Naive thymus-derived CD4-positive, alpha-beta T cell (primary cell): Measurements from ENCODE around the gene CDH13. TPM values are rescaled to one million over a fixed set of nuclear protein-coding genes. Genes with fewer than 3 reads are reported as not detected.
A peak's percentile ranks its signal among the peaks of the same experiment; 100 is the strongest.

Experiments
- ATAC-seq: fragments of 150-1000 bp; cut with Tn5 transposase; 2 replicates; pipeline ENCODE4 v1.10.0; 2021; ENCODE audit warnings: mild to moderate bottlenecking, moderate library complexity
- CTCF ChIA-PET: fragments of 350-600 bp; sonication (Branson Sonifier 250); formaldehyde crosslinking; loops from one replicate; lab custom pipeline; 2021; ENCODE audit warnings: antibody characterized with exemption; lab: Charles Lee
- POLR2A ChIA-PET: fragments of 350-600 bp; sonication (Branson Sonifier 250); formaldehyde crosslinking; loops from one replicate; lab custom pipeline; 2021; ENCODE audit warnings: antibody characterized with exemption, inconsistent platforms; lab: Charles Lee
- DNase-seq, 9 donors: peaks; one replicate each; pipeline versions ENCODE4 v3.0.0 to v3.0.0-alpha.2; 2020 to 2022; ENCODE audit warnings: mixed read lengths in 1 of 9
- H3K27ac ChIP-seq: one replicate; pipeline ENCODE4 v1.7.0; 2013; ENCODE audit warnings: mild to moderate bottlenecking, low read depth, low read length, moderate library complexity
- H3K27me3 ChIP-seq, 2 donors: one replicate each; pipeline ENCODE4 v1.7.0; 2013; ENCODE audit warnings: low read length in 2 of 2, mild to moderate bottlenecking in 2 of 2, moderate library complexity in 2 of 2; ENCODE audit not compliant: control insufficient read depth in 2 of 2, insufficient read depth in 2 of 2
- H3K36me3 ChIP-seq, 3 experiments: 1 replicate in 2 of 3; 2 replicates in 1 of 3; pipeline ENCODE4 v1.7.0; 2013; ENCODE audit warnings: low read length in 3 of 3, mild to moderate bottlenecking in 3 of 3, moderate library complexity in 1 of 3; ENCODE audit not compliant: insufficient read depth in 3 of 3, control insufficient read depth in 2 of 3
- H3K4me1 ChIP-seq, 2 donors: one replicate each; pipeline ENCODE4 v1.7.0; 2013; ENCODE audit warnings: low read length in 2 of 2, mild to moderate bottlenecking in 2 of 2, moderate library complexity in 1 of 2; ENCODE audit not compliant: control insufficient read depth in 2 of 2, insufficient read depth in 2 of 2
- H3K4me3 ChIP-seq: 2 replicates; pipeline ENCODE4 v1.7.0; 2013; ENCODE audit warnings: mild to moderate bottlenecking, low read length
- H3K9me3 ChIP-seq, 3 experiments: 1 replicate in 2 of 3; 2 replicates in 1 of 3; pipeline ENCODE4 v1.7.0; 2013; ENCODE audit warnings: low read length in 3 of 3; ENCODE audit not compliant: control insufficient read depth in 2 of 3
- H3K27ac Mint-ChIP-seq, 9 donors: one replicate each; pipeline ENCODE4 v1.8.0; 2020 to 2022; ENCODE audit warnings: mixed read lengths in 9 of 9, mild to moderate bottlenecking in 8 of 9, moderate library complexity in 5 of 9, inconsistent platforms in 2 of 9
- H3K27me3 Mint-ChIP-seq, 5 donors: one replicate each; pipeline ENCODE4 v1.8.0; 2021 to 2022; ENCODE audit warnings: mixed read lengths in 5 of 5, mild to moderate bottlenecking in 1 of 5
- H3K36me3 Mint-ChIP-seq, 5 donors: one replicate each; pipeline ENCODE4 v1.8.0; 2020 to 2022; ENCODE audit warnings: mixed read lengths in 5 of 5, mild to moderate bottlenecking in 3 of 5, inconsistent platforms in 1 of 5
- H3K4me1 Mint-ChIP-seq, 7 donors: one replicate each; pipeline ENCODE4 v1.8.0; 2020 to 2022; ENCODE audit warnings: mixed read lengths in 7 of 7, mild to moderate bottlenecking in 3 of 7, inconsistent platforms in 1 of 7
- H3K4me3 Mint-ChIP-seq, 10 donors: one replicate each; pipeline ENCODE4 v1.8.0; 2020 to 2022; ENCODE audit warnings: mild to moderate bottlenecking in 10 of 10, mixed read lengths in 10 of 10, moderate library complexity in 6 of 10, inconsistent platforms in 2 of 10
- H3K9me3 Mint-ChIP-seq, 11 donors: one replicate each; pipeline ENCODE4 v1.8.0; 2020 to 2022; ENCODE audit warnings: mixed read lengths in 11 of 11, mild to moderate bottlenecking in 4 of 11, inconsistent platforms in 1 of 11, moderate library complexity in 1 of 11
- intact Hi-C, 2 donors: fragments of 100-400 bp; cut with micrococcal nuclease; formaldehyde crosslinking; loops; one replicate each; pipeline ENCODE4 v1.15.1; 2023
- polyA plus RNA-seq, 2 donors: library from polyadenylated mRNA; unstranded; fragments of 300-500 nt; fragmentation: Illumina TruSeq; gene quantifications; one replicate each; pipeline ENCODE4 v1.2.3, GENCODE V29; 2021
- total RNA-seq, 6 experiments: library from RNA in 5 of 6; stranded (reverse) in 5 of 6; gene quantifications; 1 replicate in 5 of 6; 2 replicates in 1 of 6; pipeline ENCODE4 v1.2.3 and lab custom pipeline; 2021 to 2026

CDH13 gene
- total and polyA plus RNA-seq, 7 experiments from 2014 or later, result not detected

DNA sequence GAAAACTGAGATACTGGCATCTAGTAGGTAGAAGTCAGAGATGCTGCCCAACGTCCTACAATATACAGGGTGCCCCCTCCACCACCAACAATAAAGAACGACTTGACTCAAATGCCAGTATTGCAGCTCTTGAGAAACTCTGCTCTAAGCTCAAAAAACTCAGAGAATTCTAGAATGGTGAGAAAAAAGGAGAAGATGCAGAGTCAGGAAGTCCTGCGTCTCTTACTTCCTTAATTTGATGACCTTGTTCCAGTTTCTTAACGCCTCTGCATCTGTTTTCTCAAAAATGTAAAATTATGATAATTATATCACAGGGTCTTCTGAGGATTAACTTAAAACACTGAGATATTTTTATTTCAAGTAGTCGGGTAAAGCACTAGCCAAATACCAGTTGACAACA, 1179.3 kb downstream of the CDH13 start:
- no peak for DNase-seq
- H3K27ac ChIP-seq, result no peak overlapping the region
- Mint-ChIP-seq H3K27ac (peak overlapping the region in 4 of 9 donors; percentile 6 to 87 (median 29)), H3K9me3 (peaks cover 0 to 3% (median 0%) of the 10 kb centered on the region in 11 donors), H3K27me3 (peaks cover 5 to 9% (median 6%) of the 10 kb centered on the region in 5 donors), H3K36me3 (peaks cover 0 to 14% (median 8%) of the 10 kb centered on the region in 5 donors), H3K4me1 (peaks cover 19 to 47% (median 39%) of the 10 kb centered on the region in 7 donors), H3K4me3 (peak overlapping the region in 3 of 10 donors; percentile 2 to 60 (median 9))
- intact Hi-C loops, result loop anchor here (2.0 to 5.0 kb wide), 2 partner anchors 381 to 701 kb away; partner anchors contain the start of gene TAF1C (in 1 of the 2)
- no peak overlapping the region for H3K4me3 ChIP-seq
- peaks cover 0 to 5% (median 0%) of the 10 kb centered on the region in 3 experiments for H3K36me3 ChIP-seq
- no peaks in the 10 kb centered on the region for H3K9me3 ChIP-seq
- no peak for ATAC-seq
- H3K27me3 ChIP-seq, result no peaks in the 10 kb centered on the region
- CTCF ChIA-PET, result interaction anchor here (1.4 kb wide), 1 partner anchor 20 kb away, joined by 4 read pairs; no protein-coding TSS in a partner anchor
- POLR2A ChIA-PET, result no interaction called here
- H3K4me1 ChIP-seq, result peaks cover 9 to 21% of the 10 kb centered on the region in 2 donors

DNA sequence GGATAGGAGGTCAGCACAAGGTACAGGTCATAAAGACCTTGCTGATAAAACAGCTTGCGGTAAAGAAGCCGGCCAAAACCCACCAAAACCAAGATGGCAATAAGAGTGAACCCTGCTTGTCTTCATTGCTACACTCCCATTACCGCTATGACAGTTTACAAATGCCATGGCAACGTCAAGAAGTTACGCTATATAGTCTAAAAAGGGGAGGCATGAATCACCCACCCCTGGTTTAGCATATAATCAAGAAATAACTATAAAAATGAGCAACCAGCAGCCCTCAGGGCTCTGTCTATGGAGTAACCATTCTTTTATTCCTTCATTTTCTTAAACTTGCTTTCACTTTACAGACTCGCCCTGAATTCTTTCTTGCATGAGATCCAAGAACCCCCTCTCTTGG, 1180.0 kb downstream of the CDH13 start:
- Mint-ChIP-seq H3K9me3 (peaks cover 0 to 3% (median 0%) of the 10 kb centered on the region in 11 donors), H3K27me3 (peaks cover 0 to 6% (median 3%) of the 10 kb centered on the region in 5 donors), H3K36me3 (peaks cover 0 to 17% (median 13%) of the 10 kb centered on the region in 5 donors), H3K4me1 (peaks cover 19 to 54% (median 46%) of the 10 kb centered on the region in 7 donors), H3K4me3 (peak overlapping the region in 7 of 10 donors; percentile 25 to 98 (median 93)), H3K27ac (peak overlapping the region; percentile 29 to 95 (median 87))
- ChIA-PET POLR2A (interaction anchor here (1.1 kb wide), 1 partner anchor 388 kb away, joined by 3 read pairs; no protein-coding TSS in a partner anchor), CTCF (no interaction called here)
- Histone ChIP-seq H3K9me3 (no peaks in the 10 kb centered on the region), H3K27me3 (no peaks in the 10 kb centered on the region), H3K4me3 (no peak overlapping the region), H3K27ac (no peak overlapping the region), H3K4me1 (peaks cover 9 to 21% of the 10 kb centered on the region in 2 donors), H3K36me3 (peaks cover 0 to 12% (median 3%) of the 10 kb centered on the region in 3 experiments)
- ATAC-seq (no peak), DNase-seq (no peak)
- intact Hi-C loops, result loop anchor here (1.0 to 5.0 kb wide), 7 partner anchors 93 to 1636 kb away; partner anchors contain the start of genes DNAAF1 (in 2 of the 2), HSDL1 (in 2 of the 2), MBTPS1 (in 2 of the 2) and TAF1C (in 2 of the 2)

DNA sequence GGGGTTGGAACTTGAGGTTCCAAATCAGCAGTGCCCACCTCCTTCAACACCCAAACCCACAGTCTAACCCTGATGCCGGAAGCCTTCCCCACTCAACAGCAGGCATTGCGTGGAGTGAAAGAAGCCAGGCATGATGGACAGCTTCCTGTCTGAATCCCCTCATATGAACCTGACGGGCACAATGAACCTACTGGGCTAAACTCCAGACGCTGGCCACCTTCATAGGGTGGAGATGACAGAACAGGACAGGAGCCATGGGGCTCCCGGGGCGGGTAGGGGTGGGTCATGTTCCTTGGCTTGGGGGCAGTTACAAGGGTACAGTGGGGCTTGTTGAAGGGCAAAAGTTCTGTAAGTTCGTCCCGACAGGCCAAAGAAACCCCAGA, 1180.5 kb downstream of the CDH13 start:
- ChIA-PET CTCF (interaction anchor here (1.6 kb wide), 1 partner anchor 17 kb away, joined by 3 read pairs; no protein-coding TSS in a partner anchor), POLR2A (interaction anchor here (1.1 to 1.5 kb wide), 2 partner anchors 92 to 387 kb away, joined by 3 to 7 read pairs; partner anchors contain the start of gene MLYCD)
- peaks cover 9 to 21% of the 10 kb centered on the region in 2 donors for H3K4me1 ChIP-seq
- H3K36me3 ChIP-seq, result peaks cover 0 to 18% (median 3%) of the 10 kb centered on the region in 3 experiments
- H3K9me3 ChIP-seq, result no peaks in the 10 kb centered on the region
- H3K27me3 ChIP-seq, result no peaks in the 10 kb centered on the region
- peaks cover 0 to 6% (median 3%) of the 10 kb centered on the region in 5 donors for H3K27me3 Mint-ChIP-seq
- DNase-seq (no peak), ATAC-seq (no peak)
- peak overlapping the region; percentile 91 to 99 (median 98) for H3K4me3 Mint-ChIP-seq
- intact Hi-C loops, result loop anchor here (1.0 to 5.0 kb wide), 7 partner anchors 92 to 1637 kb away; partner anchors contain the start of genes DNAAF1 (in 2 of the 2), HSDL1 (in 2 of the 2), MBTPS1 (in 2 of the 2) and TAF1C (in 2 of the 2)
- peaks cover 19 to 55% (median 48%) of the 10 kb centered on the region in 7 donors for H3K4me1 Mint-ChIP-seq
- H3K27ac Mint-ChIP-seq, result peak overlapping the region; percentile 87 to 98 (median 94)
- H3K36me3 Mint-ChIP-seq, result peaks cover 0 to 17% (median 13%) of the 10 kb centered on the region in 5 donors
- peaks cover 0 to 3% (median 0%) of the 10 kb centered on the region in 11 donors for H3K9me3 Mint-ChIP-seq
- H3K27ac ChIP-seq, result peak overlapping the region; percentile 87
- H3K4me3 ChIP-seq, result peak overlapping the region; percentile 90

DNA sequence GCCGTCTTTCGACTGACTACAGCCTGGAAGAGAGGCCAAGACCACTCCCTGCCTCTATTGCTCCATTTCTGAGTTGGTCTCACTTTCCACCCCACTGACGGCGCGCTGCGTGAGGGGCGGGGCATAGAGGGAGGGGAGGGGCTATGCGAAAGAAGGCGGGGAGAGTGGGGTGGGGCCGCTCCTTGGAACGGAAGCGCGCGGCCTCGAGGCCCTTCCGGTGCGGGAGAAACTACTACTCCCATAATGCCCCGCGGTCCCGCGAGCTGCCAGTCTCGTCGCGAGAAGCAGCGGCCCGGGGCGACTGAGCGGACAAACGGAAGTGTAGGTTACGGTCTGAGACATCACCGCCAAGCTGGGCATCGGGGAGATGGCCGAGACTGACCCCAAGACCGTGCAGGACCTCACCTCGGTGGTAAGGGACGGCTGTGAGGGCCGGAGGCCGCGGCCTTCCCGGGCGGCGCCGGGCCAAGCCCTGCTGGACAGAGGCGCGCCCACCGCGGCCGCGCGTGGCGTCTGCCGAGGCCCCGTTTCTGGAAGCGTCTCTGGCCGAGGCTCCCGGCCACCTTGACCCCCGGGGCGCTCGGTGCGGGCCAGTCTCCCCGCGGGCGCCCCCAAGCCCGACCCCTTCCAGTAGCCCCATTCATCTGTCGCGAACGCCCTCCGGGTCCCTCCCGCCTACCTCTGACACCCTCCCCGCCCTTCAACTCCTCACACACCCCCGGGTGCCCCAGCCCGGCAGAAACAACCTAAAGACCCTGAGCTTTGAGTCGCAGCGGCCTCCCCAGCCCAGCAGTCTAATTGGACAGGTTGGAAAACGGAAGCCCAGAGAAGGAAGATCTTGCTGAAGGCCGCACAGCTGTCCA, 1181.2 kb downstream of the CDH13 start, which contains the start of gene HSBP1:
Gene HSBP1, plus strand, starts transcription at position 269 of the 863 bp plus-strand sequence. Its CDS starts 99 bp downstream, at position 368.
- peak; percentile 85 to 93 (median 91) for DNase-seq
- POLR2A ChIA-PET, result interaction anchor here (0.6 to 1.5 kb wide), 3 partner anchors 91 to 387 kb away, joined by 3 to 7 read pairs (median 3); partner anchors contain the start of gene MLYCD
- peaks cover 0 to 3% (median 0%) of the 10 kb centered on the region in 11 donors for H3K9me3 Mint-ChIP-seq
- Histone ChIP-seq H3K27me3 (no peaks in the 10 kb centered on the region), H3K4me1 (peaks cover 9 to 21% of the 10 kb centered on the region in 2 donors), H3K27ac (peak within 1 kb of the TSS; percentile 87), H3K9me3 (no peaks in the 10 kb centered on the region), H3K4me3 (peak within 1 kb of the TSS; percentile 90), H3K36me3 (peaks cover 0 to 23% (median 3%) of the 10 kb centered on the region in 3 experiments)
- H3K4me3 Mint-ChIP-seq, result peak within 1 kb of the TSS; percentile 91 to 99 (median 98)
- ATAC-seq, result peak; percentile 100
- intact Hi-C loops, result loop anchor here (1.0 to 5.0 kb wide), 8 partner anchors 19 to 1638 kb away; partner anchors contain the start of genes DNAAF1 (in 2 of the 2), HSDL1 (in 2 of the 2), MBTPS1 (in 2 of the 2) and MLYCD (in 2 of the 2)
- peaks cover 0 to 5% (median 0%) of the 10 kb centered on the region in 5 donors for H3K27me3 Mint-ChIP-seq
- peaks cover 19 to 55% (median 48%) of the 10 kb centered on the region in 7 donors for H3K4me1 Mint-ChIP-seq
- CTCF ChIA-PET, result interaction anchor here (1.6 kb wide), 1 partner anchor 16 kb away, joined by 3 read pairs; no protein-coding TSS in a partner anchor
- peak within 1 kb of the TSS; percentile 87 to 98 (median 95) for H3K27ac Mint-ChIP-seq
- peaks cover 0 to 17% (median 14%) of the 10 kb centered on the region in 5 donors for H3K36me3 Mint-ChIP-seq

DNA sequence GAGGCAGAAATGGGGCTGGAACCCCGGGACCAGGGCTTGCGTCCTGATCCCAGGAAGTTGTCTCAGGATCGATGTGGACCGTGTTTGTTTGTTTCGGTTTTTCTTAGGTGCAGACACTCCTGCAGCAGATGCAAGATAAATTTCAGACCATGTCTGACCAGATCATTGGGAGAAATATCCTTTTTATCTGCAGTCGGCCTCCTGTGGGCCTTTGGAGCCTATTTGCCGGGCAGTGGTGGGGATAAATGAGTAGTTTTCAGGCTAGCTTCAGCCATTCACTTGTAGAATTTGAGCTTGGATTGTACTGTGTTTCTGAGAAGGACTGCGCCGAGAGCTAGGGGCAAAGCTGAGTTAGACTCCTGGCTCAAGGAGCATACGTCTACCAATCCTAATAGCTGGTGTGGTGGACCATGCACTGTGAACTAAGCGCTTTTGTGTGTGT, 1181.8 kb downstream of the CDH13 start:
- Histone ChIP-seq H3K4me3 (peak overlapping the region; percentile 90), H3K4me1 (peaks cover 9 to 21% of the 10 kb centered on the region in 2 donors), H3K27ac (peak overlapping the region; percentile 87), H3K9me3 (no peaks in the 10 kb centered on the region), H3K27me3 (no peaks in the 10 kb centered on the region), H3K36me3 (peaks cover 0 to 29% (median 3%) of the 10 kb centered on the region in 3 experiments)
- Mint-ChIP-seq H3K9me3 (peaks cover 0 to 3% (median 0%) of the 10 kb centered on the region in 11 donors), H3K4me1 (peaks cover 19 to 55% (median 48%) of the 10 kb centered on the region in 7 donors), H3K27ac (peak overlapping the region; percentile 87 to 97 (median 94)), H3K27me3 (peaks cover 0 to 5% (median 0%) of the 10 kb centered on the region in 5 donors), H3K4me3 (peak overlapping the region; percentile 91 to 99 (median 97)), H3K36me3 (peaks cover 0 to 17% (median 14%) of the 10 kb centered on the region in 5 donors)
- no peak for ATAC-seq
- intact Hi-C loops, result loop anchor here (1.0 to 5.0 kb wide), 3 partner anchors 18 to 699 kb away; partner anchors contain the start of gene MLYCD (in 1 of the 2)
- ChIA-PET CTCF (interaction anchor here (1.6 kb wide), 1 partner anchor 15 kb away, joined by 3 read pairs; no protein-coding TSS in a partner anchor), POLR2A (interaction anchor here (1.5 kb wide), 1 partner anchor 91 kb away, joined by 7 read pairs; the partner anchor contains the start of gene MLYCD)
- DNase-seq, result no peak
